AG04450 (cell line): ENCODE data around the gene ATP2B2. TPM values are rescaled to one million over a fixed set of nuclear protein-coding genes. Genes with fewer than 3 reads are reported as not detected.

Experiments
- CTCF ChIA-PET: fragments of 300-600, 350-600 bp; formaldehyde crosslinking; extraction: SDS; loops from one replicate; lab custom pipeline; 2022; ENCODE audit warnings: antibody characterized with exemption, inconsistent platforms; lab: Charles Lee
- POLR2A ChIA-PET: fragments of 350-600 bp; formaldehyde crosslinking; extraction: SDS; loops from one replicate; lab custom pipeline; 2021; ENCODE audit warnings: antibody characterized with exemption, inconsistent platforms; lab: Yijun Ruan, JAX
- DNase-seq: peaks from one replicate; pipeline ENCODE4 v3.0.0-alpha.2; 2011; ENCODE audit warnings: low read depth, low spot score
- H3K27ac ChIP-seq: one replicate; pipeline ENCODE4 v1.5.1; 2012; ENCODE audit warnings: low read depth, low read length, control low read depth
- H3K27me3 ChIP-seq: one replicate; pipeline ENCODE4 v1.6.0; 2012; ENCODE audit warnings: low read length; ENCODE audit not compliant: control insufficient read depth, insufficient read depth
- H3K4me3 ChIP-seq: 2 replicates; pipeline ENCODE4 v1.5.1; 2011; ENCODE audit warnings: mild to moderate bottlenecking, low read depth, low read length, control low read depth
- H3K9me3 ChIP-seq: 2 replicates; pipeline ENCODE4 v1.5.1; 2012; ENCODE audit warnings: low read length; ENCODE audit not compliant: control insufficient read depth, insufficient read depth
- polyA plus RNA-seq: library from polyadenylated mRNA; depleted of rRNA; stranded (reverse); fragments of >200 nt; gene quantifications from 2 replicates; pipeline ENCODE4 v1.2.3, GENCODE V29; 2011
- TF ChIP-seq, protein P1 (sequence below): IDR thresholded peaks from 2 replicates; pipeline ENCODE4 v1.5.1; 2011; ENCODE audit warnings: low read depth, low read length, control low read depth, inconsistent platforms

The ATP2B2 gene
- polyA plus RNA-seq, 1 experiment: 0.01 TPM

DNA sequence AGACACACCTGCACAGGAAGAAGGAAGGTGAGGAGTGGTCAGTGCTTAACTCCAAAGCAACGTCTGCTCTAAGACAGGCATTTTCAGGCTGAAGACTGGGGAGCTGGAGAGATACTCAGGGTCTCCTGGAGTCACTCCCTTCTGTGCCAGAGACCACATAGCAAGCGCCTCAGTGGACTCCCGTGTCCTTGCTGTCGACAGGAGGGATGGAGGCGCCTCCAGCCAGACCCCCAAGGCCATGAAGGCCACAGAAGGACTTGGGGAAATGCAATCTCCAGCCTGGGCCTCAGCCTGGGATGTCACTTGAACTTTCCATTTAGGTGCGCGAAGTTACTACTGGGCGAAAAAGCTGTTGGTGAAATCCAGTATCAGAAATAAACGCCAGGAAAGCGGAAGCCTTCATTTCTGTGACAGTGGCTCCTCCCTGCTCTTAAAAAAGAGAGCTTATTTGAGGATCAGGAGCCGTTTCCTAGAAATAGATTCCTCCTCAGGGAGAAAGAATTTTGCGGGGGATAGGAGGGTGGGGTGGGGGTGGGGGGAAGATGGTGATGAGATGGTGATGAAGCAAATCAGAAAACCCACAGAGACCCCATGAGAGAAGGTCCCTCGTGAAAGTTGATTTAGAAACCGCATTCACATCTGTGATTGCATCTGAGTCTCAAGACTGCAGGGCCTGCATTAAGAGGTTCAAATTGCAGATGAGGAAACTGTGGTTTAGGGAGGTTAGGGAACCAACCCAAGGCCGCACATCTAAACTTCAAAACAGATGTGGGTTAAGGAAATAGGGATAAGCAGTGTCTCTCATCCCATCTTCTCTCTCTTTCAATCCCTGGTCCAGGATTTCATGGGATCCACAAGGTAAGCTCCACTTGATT lies 78.8 kb downstream of the ATP2B2 start:
- TF ChIP-seq, protein P1, sequence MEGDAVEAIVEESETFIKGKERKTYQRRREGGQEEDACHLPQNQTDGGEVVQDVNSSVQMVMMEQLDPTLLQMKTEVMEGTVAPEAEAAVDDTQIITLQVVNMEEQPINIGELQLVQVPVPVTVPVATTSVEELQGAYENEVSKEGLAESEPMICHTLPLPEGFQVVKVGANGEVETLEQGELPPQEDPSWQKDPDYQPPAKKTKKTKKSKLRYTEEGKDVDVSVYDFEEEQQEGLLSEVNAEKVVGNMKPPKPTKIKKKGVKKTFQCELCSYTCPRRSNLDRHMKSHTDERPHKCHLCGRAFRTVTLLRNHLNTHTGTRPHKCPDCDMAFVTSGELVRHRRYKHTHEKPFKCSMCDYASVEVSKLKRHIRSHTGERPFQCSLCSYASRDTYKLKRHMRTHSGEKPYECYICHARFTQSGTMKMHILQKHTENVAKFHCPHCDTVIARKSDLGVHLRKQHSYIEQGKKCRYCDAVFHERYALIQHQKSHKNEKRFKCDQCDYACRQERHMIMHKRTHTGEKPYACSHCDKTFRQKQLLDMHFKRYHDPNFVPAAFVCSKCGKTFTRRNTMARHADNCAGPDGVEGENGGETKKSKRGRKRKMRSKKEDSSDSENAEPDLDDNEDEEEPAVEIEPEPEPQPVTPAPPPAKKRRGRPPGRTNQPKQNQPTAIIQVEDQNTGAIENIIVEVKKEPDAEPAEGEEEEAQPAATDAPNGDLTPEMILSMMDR: no peak
- no peak overlapping the region for H3K4me3 ChIP-seq
- CTCF ChIA-PET: no interaction called here
- H3K27me3 ChIP-seq: peaks cover 33% of the 10 kb centered on the region
- no peaks in the 10 kb centered on the region for H3K9me3 ChIP-seq
- POLR2A ChIA-PET: no interaction called here
- H3K27ac ChIP-seq: no peak overlapping the region
- DNase-seq: no peak

DNA sequence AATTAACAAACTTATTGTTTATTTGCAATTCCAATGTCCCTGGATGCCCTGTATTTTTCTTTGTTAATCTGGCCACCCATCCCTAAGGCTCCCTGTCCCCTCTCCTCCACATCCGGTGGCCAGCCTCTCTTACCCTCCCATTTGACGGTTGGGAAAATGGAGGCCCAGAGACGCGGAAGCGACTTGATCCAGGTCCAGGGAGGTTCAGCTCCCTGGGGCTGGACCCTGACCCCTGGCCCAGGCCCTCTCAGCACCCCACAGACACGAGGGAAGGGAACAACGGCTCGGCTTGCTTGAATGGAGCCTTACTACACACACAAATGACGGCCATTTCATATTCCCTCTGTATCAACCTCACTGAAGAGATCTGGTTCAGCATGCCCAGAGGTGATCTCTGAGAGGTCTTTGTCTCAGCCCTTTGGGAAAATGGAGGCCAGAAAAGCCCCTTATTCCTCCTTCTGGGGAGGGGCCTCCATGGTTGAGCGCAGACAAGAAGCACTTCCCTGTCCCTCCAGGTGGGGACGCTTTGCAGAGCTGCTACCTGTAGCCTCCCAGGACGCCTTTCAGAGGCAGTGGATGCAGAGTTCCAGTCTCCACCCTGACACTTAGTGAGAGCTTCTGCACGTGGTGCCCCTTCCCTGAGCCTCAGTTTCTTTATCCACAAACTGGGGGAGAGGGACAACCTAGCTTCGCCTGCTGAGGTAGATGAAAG lies 82.1 kb downstream of the ATP2B2 start:
- TF ChIP-seq, protein P1: no peak
- ChIA-PET CTCF (no interaction called here), POLR2A (no interaction called here)
- H3K9me3 ChIP-seq: no peaks in the 10 kb centered on the region
- no peak overlapping the region for H3K27ac ChIP-seq
- H3K4me3 ChIP-seq: no peak overlapping the region
- H3K27me3 ChIP-seq: peaks cover 23% of the 10 kb centered on the region
- DNase-seq: no peak

GRCh38 chr3:10421996-10422395 lies 83.4 kb downstream of the ATP2B2 start:
- Histone ChIP-seq H3K4me3 (no peak overlapping the region), H3K27me3 (peaks cover 34% of the 10 kb centered on the region), H3K27ac (no peak overlapping the region), H3K9me3 (no peaks in the 10 kb centered on the region; the same call in 1 of the 2 replicates)
- ChIA-PET CTCF (no interaction called here), POLR2A (no interaction called here)
- TF ChIP-seq, protein P1: no peak
- no peak for DNase-seq

DNA sequence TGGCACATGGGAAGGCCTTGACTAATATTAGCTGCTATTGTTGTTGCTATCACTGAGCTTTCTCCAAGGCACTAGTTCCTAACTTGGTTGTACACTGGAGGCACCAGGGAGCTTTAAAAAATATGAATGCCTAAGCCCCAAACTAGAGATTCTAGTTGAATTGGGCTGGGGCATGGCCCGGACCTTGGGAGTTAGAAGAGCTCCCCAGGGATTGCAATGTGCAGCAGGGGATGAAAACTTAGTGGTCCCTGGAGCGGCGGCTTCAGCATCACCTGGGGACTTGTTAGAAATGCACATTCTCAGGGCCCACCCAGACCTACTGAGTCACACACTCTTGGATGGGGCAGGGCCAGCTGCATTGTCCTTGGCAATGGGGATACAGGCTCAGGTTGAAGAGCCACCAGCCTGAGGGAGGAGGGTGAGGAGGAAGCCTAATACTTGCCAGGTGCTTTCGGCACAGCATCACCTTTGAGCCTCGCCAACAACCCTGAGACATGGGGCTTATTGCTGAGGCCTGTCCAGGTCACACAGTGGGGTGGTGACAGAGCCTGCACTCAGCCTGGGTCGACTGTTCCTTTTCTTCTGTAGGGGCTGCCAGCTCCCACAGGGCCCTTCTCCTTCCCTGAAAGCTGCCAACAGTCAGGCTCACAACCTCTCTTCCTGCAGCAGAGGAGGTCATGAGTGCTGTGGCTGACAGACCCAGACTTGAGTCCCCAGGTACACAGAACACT lies 84.5 kb downstream of the ATP2B2 start:
- ChIA-PET CTCF (no interaction called here), POLR2A (no interaction called here)
- TF ChIP-seq, protein P1: no peak
- Histone ChIP-seq H3K9me3 (no peaks in the 10 kb centered on the region; the same call in 1 of the 2 replicates), H3K27ac (no peak overlapping the region), H3K27me3 (peaks cover 34% of the 10 kb centered on the region), H3K4me3 (no peak overlapping the region)
- no peak for DNase-seq
